ENCODE measurements around the gene PRM2.

PRM2 gene

DNA sequence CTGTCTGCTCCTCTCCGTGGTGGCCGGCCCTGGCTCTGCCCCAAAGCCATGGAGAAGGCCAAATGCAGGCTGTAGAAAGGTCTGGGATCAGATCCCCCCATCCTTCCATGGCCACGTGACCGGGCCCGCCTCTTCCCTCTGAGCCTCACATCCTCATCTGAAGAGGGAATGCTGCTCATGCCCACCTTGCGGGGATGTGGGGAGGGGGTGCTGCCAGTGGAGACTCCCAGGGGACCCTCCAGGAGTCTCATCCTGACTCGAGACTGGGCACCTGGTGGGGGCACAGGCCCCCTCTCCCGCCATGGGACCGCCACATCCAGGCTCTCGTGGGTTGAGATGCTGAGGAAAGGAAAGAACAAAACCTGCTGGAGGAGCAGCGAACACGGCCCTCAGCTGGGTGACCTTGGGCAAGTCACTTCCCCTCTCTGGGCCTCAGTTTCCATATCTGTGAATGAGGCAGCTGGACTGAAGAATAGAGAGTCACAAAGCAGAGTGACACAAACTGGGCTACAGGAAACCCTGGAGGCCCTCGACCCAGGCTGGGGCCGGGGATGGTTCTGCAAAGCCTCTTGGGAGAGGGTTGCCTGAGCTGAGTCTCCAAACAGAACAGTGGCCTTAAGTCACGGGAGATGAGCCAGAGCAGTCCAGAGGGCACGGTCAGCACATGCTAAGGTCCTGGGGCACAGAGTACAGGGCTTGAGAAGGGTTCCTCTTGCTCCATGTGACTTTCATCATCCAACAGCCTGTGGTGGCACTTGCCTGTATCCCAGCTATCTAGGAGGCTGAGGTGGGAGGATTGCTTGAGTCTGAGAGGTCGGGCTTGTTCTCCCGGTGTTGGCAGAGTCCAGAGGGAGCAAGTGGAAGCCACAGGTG lies 50.4 kb downstream of the PRM2 start:
- DNase-seq (ENCODE audit: low read depth in 2 of 2), result no peak
